ENCODE measurements around the gene PPM1H.
"Not testable (repeated sequence)": the region's sequence is repeated elsewhere in the genome, so short reads cannot be mapped to it uniquely, and the experiment has no call there.

Gene PPM1H

GRCh38 chr12:62943779-62944395 is 8.9 kb upstream of the PPM1H start:
- no peak for DNase-seq

DNA sequence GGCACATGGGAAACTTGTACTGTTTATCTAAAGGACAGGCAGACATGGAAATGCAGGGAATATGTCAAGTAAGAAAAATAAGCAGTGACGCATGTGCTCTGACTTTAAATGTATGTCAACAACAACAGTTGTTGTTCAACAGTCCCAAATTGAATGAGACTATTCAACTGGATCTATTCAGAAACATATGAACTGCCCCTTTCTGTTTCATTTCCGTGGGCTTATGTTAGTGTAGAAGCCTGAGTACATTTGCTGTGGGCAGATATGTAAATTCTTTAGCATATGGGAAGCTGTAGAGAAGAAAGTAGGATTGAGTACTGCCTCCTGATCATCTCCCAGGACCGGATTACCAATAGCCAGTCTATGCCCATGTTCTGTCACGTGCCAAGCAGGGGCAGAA is 7.4 kb upstream of the PPM1H start:
- DNase-seq = not testable (repeated sequence)

- DNase-seq = no peak
These were observed 631 bp downstream of the PPM1H start for GRCh38 chr12:62934239-62934798.

- no peak for DNase-seq
These were observed 1.2 kb downstream of the PPM1H start for GRCh38 chr12:62933602-62934238.

GRCh38 chr12:62933220-62933601 is 1.7 kb downstream of the PPM1H start:
- no peak for DNase-seq

- no peak for DNase-seq
These were observed 3.5 kb downstream of the PPM1H start for GRCh38 chr12:62931477-62931876.

DNA sequence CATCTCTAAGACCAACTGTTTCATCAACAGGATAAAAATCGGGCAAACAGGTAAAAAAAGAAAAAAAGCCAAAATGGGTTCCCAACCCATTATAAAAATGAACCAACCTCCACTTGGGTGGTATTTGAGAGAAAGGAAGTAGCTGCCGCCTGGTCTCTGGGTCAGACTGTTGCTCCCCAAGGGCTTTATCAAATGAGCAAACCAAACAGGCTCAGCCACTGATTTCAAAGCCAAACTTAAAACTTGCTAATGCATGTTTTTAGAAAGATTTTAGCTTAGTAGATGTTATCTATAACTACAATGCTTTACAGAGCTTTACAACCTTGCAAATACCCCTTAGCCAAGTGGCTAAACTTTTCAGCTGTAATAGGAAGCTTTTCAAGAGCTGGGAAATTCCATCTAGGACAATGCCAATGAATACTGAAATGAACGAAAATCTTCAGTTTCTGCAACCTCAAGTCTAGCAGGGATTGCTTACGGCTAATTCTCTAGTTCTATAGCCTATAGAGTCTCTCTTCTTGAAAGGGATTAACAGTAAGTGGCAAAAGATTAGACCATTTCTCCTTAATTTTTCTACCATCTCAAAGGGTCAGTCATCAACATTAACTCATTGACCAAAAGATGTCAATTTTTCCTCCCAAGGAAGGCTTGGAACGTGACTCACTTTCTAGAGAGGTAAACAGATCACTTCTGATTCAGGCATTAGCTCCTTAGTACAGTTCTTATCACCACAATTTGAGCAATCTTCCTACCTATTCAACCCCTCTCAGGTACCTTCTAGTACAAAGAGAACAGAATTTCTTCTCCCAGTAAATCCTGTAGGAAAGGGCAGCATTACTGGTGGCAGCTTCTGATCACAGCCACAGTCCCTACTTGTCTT is 4.2 kb downstream of the PPM1H start:
- no peak for DNase-seq

GRCh38 chr12:62928632-62929031 is 6.3 kb downstream of the PPM1H start:
- DNase-seq = no peak

GRCh38 chr12:62925680-62926079 is 9.3 kb downstream of the PPM1H start:
- no peak for DNase-seq

GRCh38 chr12:62924084-62924483 is 10.9 kb downstream of the PPM1H start:
- no peak for DNase-seq

DNA sequence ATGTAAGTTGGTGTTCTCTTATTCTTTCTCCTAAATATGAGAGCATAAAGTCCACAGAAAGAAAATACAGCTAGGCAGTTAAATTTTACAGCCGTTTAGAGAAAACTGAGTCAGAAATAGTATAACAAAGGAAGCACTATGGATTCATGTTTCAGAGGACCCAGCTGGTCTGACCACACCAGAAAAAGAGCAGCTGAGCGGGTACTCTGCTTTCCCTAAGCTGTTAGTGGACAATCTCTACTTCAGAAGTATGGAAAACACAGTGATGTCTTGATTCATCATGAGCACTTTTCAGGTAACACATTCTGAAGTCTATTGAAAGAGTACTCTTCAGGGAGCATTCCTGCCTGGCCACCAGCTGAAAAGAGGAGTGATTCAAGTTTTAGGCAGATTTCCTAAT is 12.4 kb downstream of the PPM1H start:
- no peak for DNase-seq

DNA sequence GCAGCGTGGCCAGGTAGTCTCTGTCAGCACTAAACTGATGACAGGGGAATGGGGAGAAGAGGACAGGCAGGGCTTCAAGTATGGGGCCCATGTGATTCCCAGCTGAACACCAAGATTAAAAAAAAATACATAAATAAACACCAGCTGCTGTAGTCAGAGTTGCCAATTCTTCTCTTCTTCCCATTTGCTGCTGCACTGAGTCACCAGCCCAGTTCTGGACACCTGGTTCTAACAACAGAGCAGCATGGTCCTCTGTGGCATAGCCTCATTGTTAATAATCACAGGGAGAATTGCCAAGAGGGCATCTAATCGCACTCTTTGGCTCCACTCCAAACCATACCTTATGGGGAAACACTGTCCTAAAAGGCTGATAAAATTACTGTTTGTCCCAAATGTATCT is 15.1 kb downstream of the PPM1H start:
- DNase-seq = no peak

DNA sequence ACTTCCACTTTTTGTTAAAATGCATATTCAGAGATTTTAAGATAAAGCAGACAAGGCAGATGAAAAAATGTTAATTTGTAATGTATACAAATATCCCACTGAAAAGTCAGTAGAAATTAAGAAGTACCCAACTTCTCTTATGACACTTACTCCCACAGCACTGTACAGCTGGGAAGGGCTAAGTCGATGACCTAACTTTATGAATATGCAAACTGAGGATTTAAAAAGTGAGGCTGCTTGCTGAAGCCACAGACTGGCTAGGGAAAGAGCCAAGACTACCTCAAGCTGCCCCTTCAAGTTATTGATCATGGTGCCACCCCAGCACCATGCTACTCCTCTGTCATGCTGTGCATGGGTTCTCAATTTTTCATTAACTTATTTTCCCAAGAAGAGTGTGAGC is 17.0 kb downstream of the PPM1H start:
- no peak for DNase-seq

- DNase-seq = no peak
These were observed 18.1 kb downstream of the PPM1H start for GRCh38 chr12:62916632-62917425.

GRCh38 chr12:62915204-62915529 is 19.8 kb downstream of the PPM1H start:
- DNase-seq = no peak

GRCh38 chr12:62914443-62915203 is 20.3 kb downstream of the PPM1H start:
- DNase-seq = no peak

GRCh38 chr12:62913380-62913779 is 21.6 kb downstream of the PPM1H start:
- DNase-seq = no peak

- DNase-seq = no peak
These were observed 22.3 kb downstream of the PPM1H start for GRCh38 chr12:62912644-62913043.

GRCh38 chr12:62911286-62911685 is 23.7 kb downstream of the PPM1H start:
- no peak for DNase-seq

DNA sequence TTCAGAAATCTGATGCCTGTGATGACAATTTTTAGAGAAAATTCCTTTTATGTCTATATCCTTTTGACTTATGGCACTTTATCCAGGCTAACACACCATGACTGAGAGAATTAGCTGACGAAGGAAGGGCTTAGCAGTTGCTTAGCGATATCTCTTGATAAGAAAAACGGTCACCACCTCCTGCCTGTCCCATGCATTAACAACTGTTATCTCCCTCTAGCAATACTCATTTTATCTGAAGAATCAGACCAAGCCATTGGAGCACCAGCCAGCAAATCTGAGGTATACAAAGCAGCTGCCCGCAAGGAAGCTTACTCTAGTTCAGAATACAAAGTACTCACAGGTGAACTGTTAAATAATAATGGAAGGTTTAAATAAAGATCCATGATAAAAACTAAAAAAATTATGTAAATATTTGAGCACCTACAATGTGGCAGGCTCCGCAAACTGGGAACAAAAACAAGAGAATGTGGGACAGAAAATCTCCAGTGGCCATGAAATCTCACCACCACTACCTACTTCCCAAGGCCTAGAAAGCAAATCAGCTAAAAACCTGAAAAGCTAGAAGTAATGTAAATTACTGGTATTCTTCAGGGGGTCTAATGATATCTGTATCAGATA is 24.3 kb downstream of the PPM1H start:
- DNase-seq = no peak

- no peak for DNase-seq
These were observed 25.6 kb downstream of the PPM1H start for GRCh38 chr12:62909340-62909739.

GRCh38 chr12:62908674-62909073 is 26.3 kb downstream of the PPM1H start:
- DNase-seq = no peak

Data from activated CD4-positive, alpha-beta T cell treated with anti-CD3 and anti-CD28 coated beads, Interleukin-2, amount 50 U/mL, for 1 hour (primary cell).